Esophagus muscularis mucosa (tissue), 3 donors: ENCODE data around the gene MTRF1L.

Source experiments
- CTCF ChIP-seq, 3 experiments: fragments of 200-600 bp in 2 of 3; fragments of 450-650 bp in 1 of 3; sonication (generic) in 2 of 3; IDR thresholded peaks; one replicate each; pipeline ENCODE4 v1.5.1; 2017 to 2019; ENCODE audit warnings: antibody characterized with exemption in 3 of 3, mild to moderate bottlenecking in 2 of 3, moderate library complexity in 1 of 3
- POLR2A ChIP-seq: fragments of 450-650 bp; IDR thresholded peaks from one replicate; pipeline ENCODE4 v1.6.1; 2017; ENCODE audit warnings: antibody characterized with exemption, moderate library complexity, mild to moderate bottlenecking, low read depth

- TF ChIP-seq POLR2A (no peak), CTCF (IDR thresholded peaks at IDR 0.05) (no peak)
Observed at GRCh38 chr6:153028286-153028685, 25.8 kb upstream of the MTRF1L start.
